Activated B cell treated with CpG ODN at 0.5 μM for 24 hours (primary cell): ENCODE measurements around the gene SNRK. TPM values are rescaled to one million over a fixed set of nuclear protein-coding genes. Genes with fewer than 3 reads are reported as not detected.

Experiments used
- ATAC-seq: fragments of 200-7000 bp; cut with Tn5 transposase; one replicate; pipeline ENCODE4 v1.10.0; 2021; ENCODE audit warnings: low read depth, mild to moderate bottlenecking, moderate library complexity
- CTCF ChIA-PET: fragments of 350-600 bp; sonication (Branson Sonifier 250); formaldehyde crosslinking; loops from one replicate; lab custom pipeline; 2021; ENCODE audit warnings: antibody characterized with exemption; lab: Charles Lee
- POLR2A ChIA-PET: fragments of 350-600 bp; sonication (Branson Sonifier 250); formaldehyde crosslinking; loops from one replicate; lab custom pipeline; 2021; ENCODE audit warnings: antibody characterized with exemption; lab: Charles Lee
- DNase-seq: peaks from one replicate; pipeline ENCODE4 v3.0.0; 2022
- H3K27ac Mint-ChIP-seq: one replicate; pipeline ENCODE4 v1.8.0; 2020; ENCODE audit warnings: mixed read lengths
- H3K27me3 Mint-ChIP-seq: one replicate; pipeline ENCODE4 v1.8.0; 2021; ENCODE audit warnings: mixed read lengths
- H3K36me3 Mint-ChIP-seq: one replicate; pipeline ENCODE4 v1.8.0; 2021; ENCODE audit warnings: low read depth, mixed read lengths
- H3K4me1 Mint-ChIP-seq: one replicate; pipeline ENCODE4 v1.8.0; 2021; ENCODE audit warnings: mixed read lengths
- H3K4me3 Mint-ChIP-seq: one replicate; pipeline ENCODE4 v1.8.0; 2020; ENCODE audit warnings: mild to moderate bottlenecking, mixed read lengths
- H3K9me3 Mint-ChIP-seq: one replicate; pipeline ENCODE4 v1.8.0; 2020; ENCODE audit warnings: mixed read lengths
- CTCF ChIP-seq: fragments of 200-600 bp; IDR thresholded peaks from one replicate; pipeline ENCODE4 v1.8.0; 2022; ENCODE audit warnings: antibody characterized with exemption, mild to moderate bottlenecking
- intact Hi-C: fragments of 100-400 bp; cut with micrococcal nuclease; formaldehyde crosslinking; loops from one replicate; pipeline ENCODE4 v1.15.1; 2024
- total RNA-seq: library from RNA; stranded (reverse); gene quantifications from 2 replicates; pipeline ENCODE4 v1.2.3, GENCODE V29; 2022

The SNRK gene
- total RNA-seq, 1 donor from 2014 or later: 31.1 TPM

GRCh38 chr3:43346978-43347749 lies 60.8 kb downstream of the SNRK start:
- POLR2A ChIA-PET: no interaction called here
- no peak for TF ChIP-seq CTCF
- DNase-seq (no peak), ATAC-seq (no peak)
- intact Hi-C loops: no loop called here
- H3K27ac Mint-ChIP-seq: no peak overlapping the region
- peaks cover 95% of the 10 kb centered on the region for H3K36me3 Mint-ChIP-seq
- H3K4me1 Mint-ChIP-seq: no peaks in the 10 kb centered on the region
- H3K9me3 Mint-ChIP-seq: peaks cover 13% of the 10 kb centered on the region
- CTCF ChIA-PET: no interaction called here
- no peaks in the 10 kb centered on the region for H3K27me3 Mint-ChIP-seq
- no peak overlapping the region for H3K4me3 Mint-ChIP-seq

- Mint-ChIP-seq H3K9me3 (peaks cover 15% of the 10 kb centered on the region), H3K4me1 (no peaks in the 10 kb centered on the region), H3K27ac (no peak overlapping the region), H3K4me3 (no peak overlapping the region), H3K27me3 (no peaks in the 10 kb centered on the region), H3K36me3 (peaks cover 94% of the 10 kb centered on the region)
- DNase-seq: no peak
- ChIA-PET POLR2A (no interaction called here), CTCF (no interaction called here)
- no peak for TF ChIP-seq CTCF
- intact Hi-C loops: no loop called here
- no peak for ATAC-seq
Observed at GRCh38 chr3:43347774-43348173, 61.4 kb downstream of the SNRK start.

GRCh38 chr3:43348350-43348749 lies 62.0 kb downstream of the SNRK start:
- Mint-ChIP-seq H3K36me3 (peaks cover 93% of the 10 kb centered on the region), H3K27ac (no peak overlapping the region), H3K4me3 (no peak overlapping the region)

GRCh38 chr3:43348852-43349574 lies 62.7 kb downstream of the SNRK start:
- no peaks in the 10 kb centered on the region for H3K27me3 Mint-ChIP-seq
- no peak for ATAC-seq
- H3K36me3 Mint-ChIP-seq: peaks cover 92% of the 10 kb centered on the region
- TF ChIP-seq CTCF: no peak
- no peak for DNase-seq
- H3K4me3 Mint-ChIP-seq: no peak overlapping the region
- no peaks in the 10 kb centered on the region for H3K4me1 Mint-ChIP-seq
- peaks cover 22% of the 10 kb centered on the region for H3K9me3 Mint-ChIP-seq
- ChIA-PET POLR2A (no interaction called here), CTCF (no interaction called here)
- H3K27ac Mint-ChIP-seq: no peak overlapping the region
- intact Hi-C loops: no loop called here

More at GRCh38 chr3:43348350-43348749, 62.0 kb downstream of the SNRK start:
- intact Hi-C loops: no loop called here
- no peak for ATAC-seq
- no peaks in the 10 kb centered on the region for H3K4me1 Mint-ChIP-seq
- ChIA-PET POLR2A (no interaction called here), CTCF (no interaction called here)
- no peak for TF ChIP-seq CTCF
- DNase-seq: no peak
- peaks cover 18% of the 10 kb centered on the region for H3K9me3 Mint-ChIP-seq
- H3K27me3 Mint-ChIP-seq: no peaks in the 10 kb centered on the region

GRCh38 chr3:43349716-43350115 lies 63.4 kb downstream of the SNRK start:
- no peaks in the 10 kb centered on the region for H3K4me1 Mint-ChIP-seq
- peaks cover 29% of the 10 kb centered on the region for H3K9me3 Mint-ChIP-seq
- H3K36me3 Mint-ChIP-seq: peaks cover 93% of the 10 kb centered on the region
- intact Hi-C loops: no loop called here
- no peak overlapping the region for H3K4me3 Mint-ChIP-seq
- no peaks in the 10 kb centered on the region for H3K27me3 Mint-ChIP-seq
- H3K27ac Mint-ChIP-seq: no peak overlapping the region
- DNase-seq (no peak), ATAC-seq (no peak)
- POLR2A ChIA-PET: no interaction called here
- CTCF ChIA-PET: no interaction called here
- TF ChIP-seq CTCF: no peak
